ENCODE results near the gene WT1.

DNA sequence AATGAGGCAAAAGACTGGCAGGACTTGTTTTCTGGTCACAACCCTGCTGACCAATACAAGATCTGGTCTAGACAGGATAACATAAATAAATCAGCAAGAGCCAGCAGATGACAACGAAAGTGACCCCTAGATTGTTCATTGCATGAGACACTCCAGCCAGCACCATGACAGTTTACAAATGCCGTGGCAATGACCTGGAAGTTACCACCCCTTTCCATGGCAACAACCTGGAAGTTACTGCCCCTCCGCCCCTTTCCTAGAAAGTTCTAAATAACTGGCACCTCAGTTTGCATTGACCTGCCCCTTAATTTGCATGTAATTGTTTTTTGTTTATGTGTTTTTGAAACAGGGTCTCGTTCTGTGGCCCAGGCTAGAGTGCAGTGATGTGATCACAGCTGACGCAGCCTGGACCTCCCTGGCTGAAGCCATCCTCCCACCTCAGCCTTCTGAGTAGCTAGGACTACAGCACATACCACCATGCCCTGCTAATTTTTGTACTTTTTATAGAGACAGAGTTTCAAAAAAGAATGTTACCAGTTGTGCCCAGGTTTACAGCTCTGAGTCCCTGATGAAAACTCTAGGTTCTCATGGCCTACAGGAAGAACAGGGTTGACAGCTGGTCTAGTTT lies 38.1 kb upstream of the WT1 start:
- TF ChIP-seq, protein P1, sequence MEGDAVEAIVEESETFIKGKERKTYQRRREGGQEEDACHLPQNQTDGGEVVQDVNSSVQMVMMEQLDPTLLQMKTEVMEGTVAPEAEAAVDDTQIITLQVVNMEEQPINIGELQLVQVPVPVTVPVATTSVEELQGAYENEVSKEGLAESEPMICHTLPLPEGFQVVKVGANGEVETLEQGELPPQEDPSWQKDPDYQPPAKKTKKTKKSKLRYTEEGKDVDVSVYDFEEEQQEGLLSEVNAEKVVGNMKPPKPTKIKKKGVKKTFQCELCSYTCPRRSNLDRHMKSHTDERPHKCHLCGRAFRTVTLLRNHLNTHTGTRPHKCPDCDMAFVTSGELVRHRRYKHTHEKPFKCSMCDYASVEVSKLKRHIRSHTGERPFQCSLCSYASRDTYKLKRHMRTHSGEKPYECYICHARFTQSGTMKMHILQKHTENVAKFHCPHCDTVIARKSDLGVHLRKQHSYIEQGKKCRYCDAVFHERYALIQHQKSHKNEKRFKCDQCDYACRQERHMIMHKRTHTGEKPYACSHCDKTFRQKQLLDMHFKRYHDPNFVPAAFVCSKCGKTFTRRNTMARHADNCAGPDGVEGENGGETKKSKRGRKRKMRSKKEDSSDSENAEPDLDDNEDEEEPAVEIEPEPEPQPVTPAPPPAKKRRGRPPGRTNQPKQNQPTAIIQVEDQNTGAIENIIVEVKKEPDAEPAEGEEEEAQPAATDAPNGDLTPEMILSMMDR (IDR thresholded peaks at IDR 0.05): no peak
- no peak for TF ChIP-seq POLR2A (IDR thresholded peaks at IDR 0.05)
- TF ChIP-seq POLR2AphosphoS5 (IDR thresholded peaks at IDR 0.05): no peak

Measured in gastroesophageal sphincter (tissue), 3 donors.